GM21717 (cell line): Measurements from ENCODE around the gene ITSN1.
"Not testable (repeated sequence)": the region's sequence is repeated elsewhere in the genome, so short reads cannot be mapped to it uniquely, and the experiment has no call there.

Experiments used
- ATAC-seq: cut with Tn5 transposase; IDR thresholded peaks from one replicate; pipeline ENCODE4 v1.9.1; 2021; ENCODE audit warnings: mild to moderate bottlenecking, moderate library complexity; ENCODE audit not compliant: unreplicated experiment

The ITSN1 gene

DNA sequence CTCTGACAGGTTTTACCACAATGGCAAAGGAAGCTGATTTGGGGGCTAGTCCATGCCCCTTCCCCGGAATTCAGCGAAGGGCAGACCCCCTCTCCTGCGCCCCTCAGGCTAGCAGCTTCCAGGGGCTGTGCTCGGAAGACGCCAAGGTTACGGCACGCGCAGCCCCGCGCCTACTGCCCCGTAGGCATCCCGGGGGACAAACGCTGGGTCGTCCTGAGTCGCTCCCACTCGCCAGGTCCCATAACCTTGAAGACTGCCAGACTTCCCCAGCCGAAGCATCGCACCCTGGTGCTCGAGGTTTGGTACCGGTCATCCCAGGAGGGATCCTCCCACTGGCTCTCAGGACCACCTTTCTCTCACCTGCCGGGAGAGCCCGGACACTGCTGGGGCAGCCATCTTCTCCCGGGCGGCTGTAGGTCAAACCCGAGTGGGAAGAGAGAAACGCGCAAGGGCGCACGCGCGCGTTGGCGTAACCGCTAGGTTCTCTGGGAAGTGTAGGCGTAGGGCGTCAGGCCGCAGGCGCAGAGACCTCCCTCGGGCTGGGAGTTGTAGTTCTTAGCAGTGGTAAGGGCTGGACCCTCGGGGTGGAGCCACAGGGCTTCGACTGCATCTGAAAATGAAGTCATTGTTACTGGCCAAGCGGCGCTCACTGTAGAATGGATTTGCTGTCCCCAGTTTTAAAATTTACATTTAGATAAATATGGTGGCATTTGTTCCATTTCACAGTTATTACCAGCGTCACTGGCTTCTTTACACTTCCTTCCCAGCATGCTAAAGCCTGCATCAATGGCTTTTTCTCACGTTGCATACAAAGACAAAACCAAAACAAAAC lies 273.3 kb downstream of the ITSN1 start, which contains the start of gene ATP5PO:
ATP5PO (minus strand) TSS at position 437 of the 832 bp plus-strand sequence; CDS start at position 396, 41 bp downstream.
- peak; percentile 93 for ATAC-seq

DNA sequence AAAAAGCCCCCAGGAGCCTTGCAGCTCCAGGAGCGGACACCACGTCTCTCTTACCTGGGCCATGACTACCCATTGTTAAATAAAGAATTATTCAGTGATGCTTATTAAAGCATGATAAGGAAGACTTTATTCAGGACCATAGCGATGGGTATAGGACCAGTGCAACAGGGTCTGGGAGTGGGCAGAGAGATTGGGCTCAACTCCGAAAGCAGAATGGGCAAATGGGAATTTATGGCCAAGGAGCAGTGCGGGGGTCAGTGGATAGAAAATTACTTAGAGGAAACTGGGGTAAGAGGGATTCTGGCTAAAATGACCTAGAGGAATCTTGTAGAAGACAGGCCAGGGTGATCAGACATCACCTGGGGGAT lies 273.9 kb downstream of the ITSN1 start:
- peak; percentile 2 for ATAC-seq

DNA sequence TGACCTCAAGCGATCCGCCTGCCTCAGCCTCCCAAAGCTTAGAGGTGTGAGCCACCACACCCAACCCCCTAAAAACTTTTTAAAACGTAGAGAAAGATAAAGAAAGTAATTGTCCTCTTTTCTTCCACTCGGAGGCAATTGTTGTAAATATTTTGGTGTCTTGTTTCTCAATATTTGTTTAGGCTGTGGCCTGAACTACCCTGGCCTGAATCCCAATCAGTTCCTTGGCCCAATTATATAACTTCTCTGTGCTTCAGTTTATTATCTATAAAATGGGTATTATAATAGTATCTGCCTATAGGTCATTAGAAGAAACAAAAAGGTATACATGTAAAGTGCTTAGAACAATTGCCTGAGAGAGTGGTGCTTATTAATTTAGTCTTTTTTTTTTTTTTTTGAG lies 275.1 kb downstream of the ITSN1 start:
- no peak for ATAC-seq

DNA sequence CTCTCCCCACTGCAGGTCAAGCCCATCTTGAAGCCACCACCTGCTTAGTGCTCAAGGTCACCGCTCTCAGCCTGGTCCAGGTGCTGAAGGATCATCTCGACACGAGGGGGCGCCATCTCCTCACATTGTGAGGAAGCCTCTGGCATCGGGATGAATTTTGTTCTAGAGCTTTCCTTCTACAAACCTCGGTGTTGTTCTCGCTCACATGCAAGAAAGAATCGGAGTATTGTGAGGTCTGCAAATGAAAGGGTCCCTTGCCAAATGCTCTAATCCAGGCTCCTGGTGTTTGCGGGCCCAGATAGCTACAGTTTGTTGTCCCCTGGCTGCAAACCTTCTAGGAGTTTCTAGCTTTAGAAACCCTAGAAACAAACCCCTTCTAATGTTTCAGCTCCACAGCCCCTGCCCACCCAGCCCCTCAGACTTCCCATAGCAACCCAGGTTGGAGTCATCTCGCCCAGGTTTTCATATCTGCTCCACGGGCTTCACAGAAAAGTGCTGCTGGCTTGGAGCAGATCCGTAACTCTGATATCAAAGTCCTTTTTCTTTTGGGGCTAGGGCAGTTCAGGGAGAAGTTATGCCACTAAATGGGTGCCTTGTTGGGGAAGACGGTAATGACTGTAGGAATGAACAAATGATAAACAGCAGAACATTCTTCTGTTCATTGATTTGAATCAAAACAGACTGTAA lies 281.9 kb downstream of the ITSN1 start:
- no peak for ATAC-seq

DNA sequence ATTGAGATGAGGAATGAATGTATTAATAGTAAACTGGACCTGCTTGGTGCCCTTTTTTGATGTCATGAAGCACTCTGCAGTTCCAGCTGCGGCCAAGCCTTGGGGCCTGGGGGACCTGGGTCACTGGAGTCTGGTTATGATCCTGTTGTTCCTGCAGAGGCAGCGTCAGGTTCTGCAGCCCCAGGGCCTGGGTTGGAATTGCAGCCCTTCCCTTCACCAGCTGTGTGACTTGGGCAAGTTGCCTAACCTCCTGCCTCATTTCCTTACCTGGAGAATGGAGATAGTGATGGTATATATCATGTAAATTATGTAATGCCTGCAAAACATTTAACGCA lies 282.4 kb downstream of the ITSN1 start:
- no peak for ATAC-seq

DNA sequence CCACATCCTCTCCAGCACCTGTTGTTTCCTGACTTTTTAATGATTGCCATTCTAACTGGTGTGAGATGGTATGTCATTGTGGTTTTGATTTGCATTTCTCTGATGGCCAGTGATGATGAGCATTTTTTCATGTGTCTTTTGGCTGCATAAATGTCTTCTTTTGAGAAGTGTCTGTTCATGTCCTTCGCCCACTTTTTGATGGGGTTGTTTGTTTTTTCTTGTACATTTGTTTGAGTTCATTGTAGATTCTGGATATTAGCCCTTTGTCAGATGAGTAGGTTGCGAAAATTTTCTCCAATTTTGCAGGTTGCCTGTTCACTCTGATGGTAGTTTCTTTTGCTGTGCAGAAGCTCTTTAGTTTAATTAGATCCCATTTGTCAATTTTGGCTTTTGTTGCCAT lies 283.9 kb downstream of the ITSN1 start:
- not testable (repeated sequence) for ATAC-seq

DNA sequence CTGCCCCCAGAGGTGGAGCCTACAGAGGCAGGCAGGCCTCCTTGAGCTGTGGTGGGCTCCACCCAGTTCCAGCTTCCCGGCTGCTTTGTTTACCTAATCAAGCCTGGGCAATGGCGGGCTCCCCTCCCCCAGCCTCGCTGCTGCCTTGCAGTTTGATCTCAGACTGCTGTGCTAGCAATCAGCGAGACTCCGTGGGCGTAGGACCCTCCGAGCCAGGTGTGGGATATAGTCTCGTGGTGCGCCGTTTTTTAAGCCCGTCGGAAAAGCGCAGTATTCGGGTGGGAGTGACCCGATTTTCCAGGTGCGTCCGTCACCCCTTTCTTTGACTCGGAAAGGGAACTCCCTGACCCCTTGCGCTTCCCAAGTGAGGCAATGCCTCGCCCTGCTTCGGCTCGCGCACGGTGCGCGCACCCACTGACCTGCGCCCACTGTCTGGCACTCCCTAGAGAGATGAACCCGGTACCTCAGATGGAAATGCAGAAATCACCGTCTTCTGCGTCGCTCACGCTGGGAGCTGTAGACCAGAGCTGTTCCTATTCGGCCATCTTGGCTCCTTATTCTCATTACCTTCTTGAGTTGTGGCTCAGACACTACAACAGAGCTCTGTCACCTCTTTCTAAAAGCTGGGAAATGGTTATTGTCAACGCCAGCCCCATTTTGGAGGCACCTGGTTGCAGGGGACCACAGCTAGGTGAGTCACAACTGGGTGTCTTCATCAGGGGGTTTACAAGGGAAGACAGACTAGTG lies 288.9 kb downstream of the ITSN1 start:
- not testable (repeated sequence) for ATAC-seq

DNA sequence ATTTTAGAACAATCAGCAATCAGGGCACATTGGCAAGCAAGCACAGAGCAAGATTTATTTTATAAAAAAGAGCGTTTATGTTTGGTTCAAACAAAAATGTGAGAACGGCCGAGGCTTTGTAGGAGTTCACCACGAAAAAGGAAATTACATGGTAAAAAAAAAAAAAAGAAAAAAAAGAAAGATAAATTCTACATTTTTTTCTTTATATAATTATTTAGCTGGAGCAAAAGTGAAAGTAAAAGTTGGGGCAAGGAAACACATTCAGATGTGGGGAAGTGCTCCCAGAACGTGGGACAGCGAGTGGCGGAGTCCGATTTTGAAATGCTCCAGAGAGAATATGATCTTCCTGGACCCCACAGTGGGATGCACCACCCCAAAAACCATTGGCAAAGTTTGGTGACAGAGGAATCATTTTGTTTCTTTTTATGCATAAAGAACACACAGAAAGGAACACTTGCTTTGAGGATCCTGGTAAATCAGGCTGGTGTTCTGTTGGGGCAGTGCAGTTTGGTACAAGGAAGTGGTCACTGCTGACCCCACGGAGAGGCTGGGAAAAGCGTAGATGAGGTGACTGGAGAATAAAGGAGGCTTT lies 289.6 kb downstream of the ITSN1 start:
- no peak for ATAC-seq

DNA sequence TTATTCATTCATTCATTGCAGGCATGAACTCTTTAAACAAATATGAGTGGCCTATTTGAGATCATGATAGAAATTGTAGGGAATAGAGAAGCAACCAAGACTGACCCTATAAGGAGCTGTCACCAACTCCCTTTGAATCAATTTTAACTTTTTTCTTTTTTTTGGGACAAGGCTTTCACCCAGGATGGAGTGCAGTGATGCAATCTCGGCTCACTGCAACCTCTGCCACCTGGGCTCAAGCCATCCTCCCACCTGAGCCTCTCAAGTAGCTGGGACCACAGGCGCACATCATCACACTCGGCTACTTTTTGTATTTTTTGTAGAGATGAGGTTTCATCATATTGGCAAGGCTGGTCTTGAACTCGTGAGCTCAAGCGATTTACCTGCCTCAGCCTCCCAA lies 290.4 kb downstream of the ITSN1 start:
- no peak for ATAC-seq

DNA sequence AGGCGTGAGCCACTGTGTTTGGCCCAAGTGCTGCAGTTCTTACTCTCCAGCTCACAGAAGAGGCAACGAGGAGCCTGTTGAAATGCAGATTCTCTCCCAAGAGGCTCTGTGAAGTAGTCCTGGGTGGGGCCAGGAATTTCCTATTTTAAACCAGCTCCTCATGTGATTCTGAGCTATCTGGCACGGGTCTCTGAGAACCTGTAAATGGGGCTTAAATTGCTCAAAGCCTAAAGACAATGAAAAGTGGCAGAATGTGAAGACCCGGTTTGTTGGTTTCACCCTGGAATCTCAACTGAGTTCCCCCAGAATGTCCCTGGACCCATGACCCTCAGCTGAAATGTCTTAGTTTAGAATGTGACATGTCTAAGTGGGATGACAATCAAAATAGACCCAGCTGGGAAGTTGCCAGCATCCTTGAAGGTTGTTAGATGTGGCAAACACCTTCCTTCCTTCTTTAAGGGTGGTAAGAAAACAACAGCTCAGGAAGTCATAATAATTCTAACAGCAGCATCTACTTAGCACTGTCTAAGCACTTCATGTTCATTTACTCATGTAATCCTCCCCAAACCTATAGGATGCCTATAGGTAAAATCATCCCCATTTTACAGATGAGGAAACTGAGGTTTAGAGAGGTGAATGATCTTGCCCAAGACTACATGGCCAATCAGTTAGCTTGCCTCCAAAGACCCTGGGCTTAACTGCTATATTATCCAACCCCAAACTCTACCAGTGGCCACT lies 294.2 kb downstream of the ITSN1 start:
- no peak for ATAC-seq

DNA sequence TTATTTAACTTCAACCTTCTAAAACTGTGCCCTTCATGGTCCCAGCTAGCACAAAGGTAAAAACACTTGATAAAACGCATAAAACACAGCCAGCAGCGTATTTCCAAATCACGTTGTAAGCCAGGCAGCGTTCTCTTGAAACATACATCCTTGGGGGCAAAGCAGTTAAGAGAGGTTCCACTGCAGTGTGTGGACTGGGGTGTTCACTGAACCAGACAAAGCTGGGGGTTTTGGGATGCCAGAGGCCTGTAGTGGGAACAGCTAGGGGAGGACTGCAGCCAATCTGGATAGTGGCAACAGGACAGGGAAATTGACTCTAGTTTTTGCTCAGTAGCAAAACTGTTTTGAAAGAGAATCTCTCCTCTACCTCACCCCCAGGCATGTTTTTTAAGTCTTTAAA lies 294.8 kb downstream of the ITSN1 start:
- no peak for ATAC-seq

DNA sequence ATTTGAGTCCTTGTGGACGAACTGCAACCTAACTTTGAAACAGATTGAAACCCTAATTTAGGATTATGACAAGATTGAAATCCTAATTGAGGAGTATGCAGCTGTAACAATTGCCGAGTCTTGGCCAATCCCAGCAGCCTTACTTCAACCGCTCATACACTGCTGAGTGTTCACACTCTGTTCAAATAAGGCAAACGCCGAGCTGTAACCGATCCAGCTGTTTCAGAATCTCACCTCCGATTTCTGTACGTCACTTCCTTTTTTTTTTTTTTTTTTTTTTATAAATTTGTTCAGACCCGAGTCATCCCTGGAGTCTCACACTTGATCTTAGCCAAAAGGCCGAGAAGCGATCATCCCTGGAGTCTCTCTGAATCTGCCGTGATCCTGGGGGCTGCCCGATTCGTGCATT lies 295.6 kb downstream of the ITSN1 start:
- ATAC-seq: no peak

DNA sequence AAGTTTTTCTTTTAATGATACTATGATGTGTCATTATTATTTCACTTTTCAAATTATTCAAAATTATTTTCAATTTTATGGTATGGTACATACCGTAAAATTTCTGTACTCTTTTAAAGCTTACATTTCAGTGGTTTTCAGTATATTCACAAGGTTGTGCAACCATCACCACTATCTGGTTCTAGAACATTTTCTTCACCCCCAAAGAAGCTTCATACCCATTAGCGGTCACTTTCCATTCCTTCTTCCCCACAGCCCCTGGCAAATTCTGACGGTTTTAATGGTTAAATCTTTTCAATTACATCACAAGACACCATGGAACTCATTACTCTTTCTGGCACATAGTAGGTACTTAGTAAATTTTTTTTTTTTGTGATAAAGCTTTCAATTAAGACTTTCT lies 296.1 kb downstream of the ITSN1 start:
- ATAC-seq: no peak

DNA sequence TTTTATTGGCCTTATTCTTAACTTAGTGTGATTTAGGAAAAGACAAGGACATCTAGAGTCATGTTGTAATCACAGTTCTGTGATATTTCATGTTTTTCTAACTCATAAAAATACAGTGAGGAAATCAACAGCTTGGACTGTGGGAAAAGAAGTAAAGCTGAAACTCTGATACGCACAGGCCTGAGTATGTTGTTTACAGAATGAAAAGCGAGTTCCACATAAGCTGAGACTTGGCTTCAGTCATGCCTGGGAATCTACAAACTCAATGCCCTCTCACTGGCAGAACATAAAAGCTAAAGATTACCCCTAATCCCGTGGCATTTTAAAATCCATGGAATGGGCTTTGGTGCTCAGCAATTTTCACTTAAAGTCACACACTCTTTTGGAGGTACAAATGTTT lies 296.9 kb downstream of the ITSN1 start:
- no peak for ATAC-seq

DNA sequence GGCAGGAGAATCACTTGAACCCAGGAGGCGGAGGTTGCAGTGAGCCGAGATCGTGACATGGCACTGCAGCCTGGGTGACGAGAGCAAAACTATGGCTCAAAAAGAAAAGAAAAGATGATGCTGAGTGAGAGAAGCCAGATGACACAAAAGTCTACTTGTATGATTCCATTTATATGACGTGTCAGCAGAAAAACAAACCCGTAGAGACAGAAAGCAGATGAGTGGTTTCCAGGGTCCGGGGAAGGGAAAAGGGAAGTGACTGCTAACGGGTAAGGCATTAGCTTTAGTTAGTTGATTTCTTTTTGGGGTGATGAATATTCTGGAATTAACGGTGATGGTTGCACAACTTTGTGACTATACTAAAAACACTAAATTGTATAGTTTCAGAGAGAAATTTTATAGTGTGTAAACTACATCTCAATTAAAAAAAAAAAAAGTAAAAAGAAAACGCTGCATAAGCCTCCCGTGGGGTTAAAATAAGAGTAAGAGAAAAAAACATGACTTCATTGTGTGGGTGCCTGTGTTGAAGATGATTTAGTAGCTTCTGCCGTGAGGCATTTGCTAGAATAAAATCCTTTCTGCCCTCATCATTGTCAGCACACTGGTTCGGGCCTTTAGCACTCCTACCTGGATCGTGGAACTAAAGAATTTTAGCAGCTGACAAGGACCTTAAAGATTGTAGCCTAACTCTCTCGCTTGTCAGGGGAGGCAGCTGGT lies 298.0 kb downstream of the ITSN1 start:
- no peak for ATAC-seq

DNA sequence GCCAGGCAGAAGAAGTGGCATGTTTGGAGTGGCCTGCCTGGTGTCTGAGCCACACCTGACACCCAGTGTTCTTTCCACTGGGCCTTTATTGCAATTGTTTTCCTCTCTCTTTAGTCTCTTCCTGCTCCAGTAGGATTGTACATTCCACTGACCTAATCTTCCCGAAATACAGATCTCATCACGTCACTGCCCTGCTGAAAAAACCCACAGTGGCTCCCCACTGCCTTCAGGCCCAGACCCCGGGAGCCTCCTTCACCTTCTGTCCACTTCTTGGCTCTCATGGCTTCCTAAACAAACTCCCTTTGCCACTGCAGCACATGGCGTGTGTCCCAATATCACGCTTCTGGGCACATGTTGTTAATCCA lies 298.6 kb downstream of the ITSN1 start:
- ATAC-seq: no peak

DNA sequence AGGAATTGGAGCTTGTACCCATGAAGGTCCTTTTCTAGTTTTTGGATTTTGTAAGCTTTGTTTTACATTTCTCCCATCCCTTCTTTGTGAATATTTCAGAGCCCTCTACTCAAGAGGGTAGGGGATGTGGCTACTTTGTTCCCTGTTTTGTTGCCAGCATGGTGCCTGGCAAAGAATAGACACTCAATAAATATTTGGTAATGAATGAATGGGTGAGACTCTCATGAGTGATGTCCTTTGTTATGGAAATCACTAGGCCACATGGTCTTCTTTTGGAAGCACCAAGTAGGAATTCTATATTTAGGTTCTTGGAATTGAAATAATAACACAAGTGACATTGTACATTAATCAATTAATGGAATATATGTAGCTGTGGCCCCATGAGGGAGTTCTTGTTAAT lies 300.1 kb downstream of the ITSN1 start:
- ATAC-seq: no peak

DNA sequence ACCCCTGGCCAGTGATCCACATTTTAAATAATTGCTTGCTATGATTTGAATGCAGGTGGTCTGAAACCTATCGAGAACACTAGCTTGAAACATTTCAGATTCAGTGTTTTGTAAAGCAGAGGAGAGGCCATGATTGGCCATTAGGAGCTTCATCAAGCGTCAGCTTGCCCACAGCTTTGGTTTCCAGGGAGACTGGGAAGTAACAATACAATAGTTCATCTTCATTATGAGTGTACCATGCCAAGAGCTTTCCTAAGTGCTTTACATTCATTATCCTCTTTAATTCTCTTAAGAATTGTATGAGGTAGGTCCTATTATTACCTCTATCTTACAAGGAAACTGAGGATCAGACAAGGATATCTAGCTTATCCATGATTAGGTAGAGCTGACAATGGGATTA lies 301.0 kb downstream of the ITSN1 start:
- no peak for ATAC-seq

DNA sequence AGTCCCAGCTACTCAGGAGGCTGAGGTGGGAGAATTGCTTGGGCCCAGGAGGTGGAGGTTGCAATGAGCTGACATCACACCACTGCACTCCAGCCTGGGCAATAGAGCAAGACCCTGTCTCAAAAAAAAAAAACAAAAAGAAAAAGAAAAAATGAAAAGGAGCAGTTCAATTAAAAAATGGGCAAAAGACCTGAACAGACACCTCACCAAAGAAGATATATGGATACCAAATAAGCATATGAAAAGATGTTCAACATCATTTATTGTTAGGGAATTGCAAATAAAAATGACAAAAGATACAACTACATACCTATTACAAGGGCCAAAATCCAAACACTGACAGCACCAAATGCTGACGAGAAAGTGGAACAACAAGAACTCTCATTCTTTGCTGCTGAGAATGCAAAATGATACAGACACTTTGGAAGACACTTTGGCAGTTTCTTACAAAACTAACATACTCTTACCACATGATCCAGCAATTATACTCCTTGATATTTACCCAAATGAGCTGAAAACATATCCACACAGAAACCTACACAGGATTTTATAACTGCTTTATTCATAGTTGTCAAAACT lies 302.0 kb downstream of the ITSN1 start:
- ATAC-seq: no peak
